Omental fat pad (tissue), 4 donors: ENCODE measurements around the gene MVB12B. TPM values are rescaled to one million over a fixed set of nuclear protein-coding genes. Genes with fewer than 3 reads are reported as not detected.

Experiments used
- ATAC-seq: fragments of 150-250 bp; one replicate; pipeline ENCODE4 v1.9.1; 2016; ENCODE audit warnings: mild to moderate bottlenecking, moderate library complexity; ENCODE audit not compliant: low FRiP score
- DNase-seq: peaks from one replicate; pipeline ENCODE4 v3.0.0-alpha.2; 2019; ENCODE audit warnings: low spot score
- CTCF ChIP-seq, 3 donors: fragments of 450-650 bp; IDR thresholded peaks; one replicate each; pipeline ENCODE4 v1.5.1; 2016 to 2017; ENCODE audit warnings: antibody characterized with exemption in 3 of 3, mild to moderate bottlenecking in 3 of 3, moderate library complexity in 2 of 3
- total RNA-seq, 4 donors: library from RNA; depleted of rRNA; stranded (reverse); fragments of >200 nt; gene quantifications; one replicate each; pipeline ENCODE4 v1.1.0, GENCODE V29; 2016

Gene MVB12B
- total RNA-seq, 4 donors from 2014 or later: 5.5 to 21.4 (median 11.6) TPM

- ATAC-seq (no peak), DNase-seq (no peak)
- TF ChIP-seq CTCF (IDR thresholded peaks at IDR 0.05): no peak
Observed at GRCh38 chr9:126423142-126423915, 96.7 kb downstream of the MVB12B start.

- no peak for DNase-seq
- TF ChIP-seq CTCF (IDR thresholded peaks at IDR 0.05): no peak
- ATAC-seq: no peak
Observed at GRCh38 chr9:126423916-126424185, 97.2 kb downstream of the MVB12B start.

GRCh38 chr9:126424511-126424910 is 97.9 kb downstream of the MVB12B start:
- no peak for TF ChIP-seq CTCF (IDR thresholded peaks at IDR 0.05)
- no peak for ATAC-seq
- no peak for DNase-seq

GRCh38 chr9:126428534-126429175 is 102.0 kb downstream of the MVB12B start:
- ATAC-seq (no peak), DNase-seq (no peak)
- TF ChIP-seq CTCF (IDR thresholded peaks at IDR 0.05): no peak

- TF ChIP-seq CTCF (IDR thresholded peaks at IDR 0.05): no peak
- DNase-seq: no peak
- ATAC-seq: no peak
Observed at GRCh38 chr9:126429190-126429589, 102.6 kb downstream of the MVB12B start.

GRCh38 chr9:126430124-126430523 is 103.5 kb downstream of the MVB12B start:
- ATAC-seq (no peak), DNase-seq (no peak)
- TF ChIP-seq CTCF (IDR thresholded peaks at IDR 0.05): no peak
